K562 (cell line): ENCODE results near the gene TF.

Experiments used
- ATF7 ChIP-seq: fragments of 450-650 bp; IDR thresholded peaks from 2 replicates; pipeline ENCODE4 v1.7.1; 2014; ENCODE audit warnings: mild to moderate bottlenecking, moderate library complexity
- HNRNPL ChIP-seq: fragments of 200-400 bp; formaldehyde crosslinking; IDR thresholded peaks from 2 replicates; pipeline ENCODE4 v1.6.1; 2017; ENCODE audit warnings: low read depth, mild to moderate bottlenecking, low read length
- NR3C1 ChIP-seq: sonication (generic); formaldehyde crosslinking; IDR thresholded peaks from 2 replicates; pipeline ENCODE4 v1.8.1; 2022; ENCODE audit warnings: missing genetic modification reagents
- PCBP1 ChIP-seq: fragments of 200-400 bp; formaldehyde crosslinking; IDR thresholded peaks from 2 replicates; pipeline ENCODE4 v1.6.1; 2018; ENCODE audit warnings: mild to moderate bottlenecking, low read depth, low read length; ENCODE audit not compliant: poor library complexity, severe bottlenecking
- RAD51 ChIP-seq: fragments of 450-650 bp; IDR thresholded peaks from 2 replicates; pipeline ENCODE4 v1.7.1; 2016; ENCODE audit warnings: low read depth, mild to moderate bottlenecking, borderline replicate concordance
- ZNF232 ChIP-seq: sonication (generic); formaldehyde crosslinking; IDR thresholded peaks from 2 replicates; pipeline ENCODE4 v1.8.0; 2022; ENCODE audit warnings: mild to moderate bottlenecking, missing genetic modification reagents
- ZNF274 ChIP-seq: IDR thresholded peaks from 2 replicates; pipeline ENCODE4 v1.6.1; 2011; ENCODE audit warnings: low read depth, mild to moderate bottlenecking, low read length, moderate library complexity, borderline replicate concordance

DNA sequence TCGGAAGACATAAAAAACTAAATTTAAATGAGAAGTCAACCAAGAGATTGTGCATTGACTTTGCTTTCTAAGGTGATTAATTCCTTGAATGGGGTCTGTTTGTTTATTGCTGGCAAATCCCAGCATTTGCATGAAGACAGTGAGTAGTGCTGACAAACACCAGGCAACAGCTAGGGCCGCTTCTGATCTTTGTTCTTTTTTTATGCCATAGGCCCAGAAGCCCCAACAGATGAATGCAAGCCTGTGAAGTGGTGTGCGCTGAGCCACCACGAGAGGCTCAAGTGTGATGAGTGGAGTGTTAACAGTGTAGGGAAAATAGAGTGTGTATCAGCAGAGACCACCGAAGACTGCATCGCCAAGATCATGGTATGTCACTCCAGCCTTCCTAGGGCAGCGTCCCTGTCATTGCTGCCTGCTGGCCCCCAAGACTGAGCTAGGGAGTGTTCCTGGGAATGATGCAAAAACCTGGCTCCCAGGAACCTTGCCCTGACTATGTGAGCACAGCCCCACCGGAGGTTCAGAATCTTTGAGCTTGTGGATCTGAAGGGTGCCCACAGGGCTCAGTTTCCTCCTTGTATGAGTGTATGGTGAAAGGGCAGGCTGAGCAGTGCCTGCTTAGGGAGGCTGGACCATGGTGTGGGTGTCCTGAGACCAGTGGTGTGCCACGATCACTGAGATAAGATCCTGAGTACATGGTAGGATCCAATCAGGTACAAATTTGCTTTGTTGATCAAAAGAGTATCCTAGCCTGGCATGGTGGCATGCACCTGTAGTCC is 13.0 kb downstream of the TF start:
- TF ChIP-seq NR3C1 = no peak
- TF ChIP-seq ZNF232 (CRISPR knock-in tag) = no peak
- no peak for TF ChIP-seq RAD51
- no peak for TF ChIP-seq ZNF274
- TF ChIP-seq ATF7 = no peak
- no peak for TF ChIP-seq HNRNPL
- TF ChIP-seq PCBP1 = no peak
